Mesothelial cell of epicardium (in vitro differentiated cells): ENCODE data around the gene SOX9. TPM values are rescaled to one million over a fixed set of nuclear protein-coding genes. Genes with fewer than 3 reads are reported as not detected.

Experiments
- DNase-seq, 2 experiments: peaks; one replicate each; pipeline ENCODE4 v3.0.0; 2021; ENCODE audit warnings: low spot score in 2 of 2; ENCODE audit not compliant: unreplicated experiment in 2 of 2
- H3K27ac Mint-ChIP-seq: 2 replicates; pipeline ENCODE4 v1.8.0; 2021; ENCODE audit warnings: mixed read lengths
- H3K27me3 Mint-ChIP-seq: 2 replicates; pipeline ENCODE4 v1.8.0; 2021; ENCODE audit warnings: low read depth, mixed read lengths
- H3K36me3 Mint-ChIP-seq: 2 replicates; pipeline ENCODE4 v1.8.0; 2021; ENCODE audit warnings: mixed read lengths
- H3K4me1 Mint-ChIP-seq: 2 replicates; pipeline ENCODE4 v1.8.0; 2021; ENCODE audit warnings: mixed read lengths
- H3K4me3 Mint-ChIP-seq: 2 replicates; pipeline ENCODE4 v1.8.0; 2021; ENCODE audit warnings: mild to moderate bottlenecking, moderate library complexity, mixed read lengths
- H3K9me3 Mint-ChIP-seq: 2 replicates; pipeline ENCODE4 v1.8.0; 2021; ENCODE audit warnings: mixed read lengths
- total RNA-seq: library from RNA; stranded (reverse); gene quantifications from 3 replicates; pipeline ENCODE4 v1.2.1, GENCODE V29; 2021
- TF ChIP-seq, protein P1 (sequence below): fragments of 200-600 bp; sonication (generic); IDR thresholded peaks from one replicate; pipeline ENCODE4 v1.5.0; 2021; ENCODE audit warnings: antibody characterized with exemption; ENCODE audit not compliant: unreplicated experiment

The SOX9 gene
- total RNA-seq, 1 donor from 2014 or later, result 47.1 TPM

DNA sequence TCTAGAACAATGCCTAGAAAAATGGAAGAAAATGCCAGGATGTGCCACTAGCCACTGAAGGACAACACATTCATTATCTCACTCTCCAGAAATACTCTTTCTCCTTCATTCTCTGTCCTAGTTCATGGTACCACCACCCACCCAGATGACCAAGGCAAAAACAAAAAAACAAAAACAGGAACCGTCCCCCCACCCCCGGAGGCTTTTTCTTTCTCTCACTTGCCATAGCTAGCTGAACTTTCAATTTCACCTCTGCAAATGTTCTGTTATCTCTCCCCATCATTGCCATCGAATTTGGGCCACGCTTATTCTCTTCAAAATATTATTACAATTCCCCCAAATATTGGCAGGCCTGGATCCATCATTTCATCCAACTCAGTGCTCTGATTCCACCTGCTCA lies 49.0 kb downstream of the SOX9 start:
- H3K27me3 Mint-ChIP-seq, result peaks cover 2% of the 10 kb centered on the region
- H3K9me3 Mint-ChIP-seq, result no peaks in the 10 kb centered on the region
- H3K4me3 Mint-ChIP-seq, result no peak overlapping the region
- TF ChIP-seq, protein P1, sequence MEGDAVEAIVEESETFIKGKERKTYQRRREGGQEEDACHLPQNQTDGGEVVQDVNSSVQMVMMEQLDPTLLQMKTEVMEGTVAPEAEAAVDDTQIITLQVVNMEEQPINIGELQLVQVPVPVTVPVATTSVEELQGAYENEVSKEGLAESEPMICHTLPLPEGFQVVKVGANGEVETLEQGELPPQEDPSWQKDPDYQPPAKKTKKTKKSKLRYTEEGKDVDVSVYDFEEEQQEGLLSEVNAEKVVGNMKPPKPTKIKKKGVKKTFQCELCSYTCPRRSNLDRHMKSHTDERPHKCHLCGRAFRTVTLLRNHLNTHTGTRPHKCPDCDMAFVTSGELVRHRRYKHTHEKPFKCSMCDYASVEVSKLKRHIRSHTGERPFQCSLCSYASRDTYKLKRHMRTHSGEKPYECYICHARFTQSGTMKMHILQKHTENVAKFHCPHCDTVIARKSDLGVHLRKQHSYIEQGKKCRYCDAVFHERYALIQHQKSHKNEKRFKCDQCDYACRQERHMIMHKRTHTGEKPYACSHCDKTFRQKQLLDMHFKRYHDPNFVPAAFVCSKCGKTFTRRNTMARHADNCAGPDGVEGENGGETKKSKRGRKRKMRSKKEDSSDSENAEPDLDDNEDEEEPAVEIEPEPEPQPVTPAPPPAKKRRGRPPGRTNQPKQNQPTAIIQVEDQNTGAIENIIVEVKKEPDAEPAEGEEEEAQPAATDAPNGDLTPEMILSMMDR, result no peak
- H3K4me1 Mint-ChIP-seq, result peaks cover 2% of the 10 kb centered on the region
- no peak overlapping the region for H3K27ac Mint-ChIP-seq
- DNase-seq, result no peak
- H3K36me3 Mint-ChIP-seq, result no peaks in the 10 kb centered on the region

GRCh38 chr17:72171703-72172667 lies 51.2 kb downstream of the SOX9 start:
- TF ChIP-seq, protein P1, result no peak
- Mint-ChIP-seq H3K4me1 (peaks cover 11% of the 10 kb centered on the region), H3K27ac (no peak overlapping the region), H3K9me3 (no peaks in the 10 kb centered on the region), H3K4me3 (no peak overlapping the region), H3K36me3 (no peaks in the 10 kb centered on the region), H3K27me3 (peaks cover 2% of the 10 kb centered on the region)
- no peak for DNase-seq

DNA sequence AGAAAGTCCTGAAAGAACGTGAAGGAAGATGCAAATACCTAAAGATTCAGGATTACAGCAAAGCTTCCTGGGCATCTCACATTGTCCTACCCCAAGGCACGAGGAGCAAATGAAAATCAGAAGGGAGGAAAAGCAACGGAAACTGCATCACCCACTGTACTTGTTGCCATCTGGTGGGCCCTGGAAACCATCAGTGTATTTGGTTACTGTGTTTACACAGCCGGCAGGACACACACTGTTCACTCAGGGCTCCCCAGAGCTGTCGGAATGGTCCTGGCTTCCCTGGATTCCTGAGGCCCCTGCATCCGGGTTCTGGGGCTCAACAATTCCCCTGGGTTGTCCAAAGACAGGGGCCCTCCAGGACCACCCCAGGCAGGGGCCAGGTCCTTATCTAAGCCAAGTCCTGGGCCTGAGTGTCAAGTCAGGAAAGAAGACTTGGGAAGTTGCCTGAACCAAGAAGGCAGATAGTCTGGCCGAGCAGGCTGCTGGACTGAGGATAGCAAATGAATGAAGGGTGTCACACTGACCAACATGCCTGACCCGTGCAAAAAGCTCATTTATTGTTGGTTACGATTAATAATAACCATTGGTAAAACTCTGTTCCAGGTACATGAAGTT lies 52.8 kb downstream of the SOX9 start:
- no peaks in the 10 kb centered on the region for H3K9me3 Mint-ChIP-seq
- no peak overlapping the region for H3K27ac Mint-ChIP-seq
- DNase-seq, result no peak
- peaks cover 2% of the 10 kb centered on the region for H3K27me3 Mint-ChIP-seq
- TF ChIP-seq, protein P1, result no peak
- peaks cover 15% of the 10 kb centered on the region for H3K4me1 Mint-ChIP-seq
- H3K36me3 Mint-ChIP-seq, result no peaks in the 10 kb centered on the region
- no peak overlapping the region for H3K4me3 Mint-ChIP-seq

DNA sequence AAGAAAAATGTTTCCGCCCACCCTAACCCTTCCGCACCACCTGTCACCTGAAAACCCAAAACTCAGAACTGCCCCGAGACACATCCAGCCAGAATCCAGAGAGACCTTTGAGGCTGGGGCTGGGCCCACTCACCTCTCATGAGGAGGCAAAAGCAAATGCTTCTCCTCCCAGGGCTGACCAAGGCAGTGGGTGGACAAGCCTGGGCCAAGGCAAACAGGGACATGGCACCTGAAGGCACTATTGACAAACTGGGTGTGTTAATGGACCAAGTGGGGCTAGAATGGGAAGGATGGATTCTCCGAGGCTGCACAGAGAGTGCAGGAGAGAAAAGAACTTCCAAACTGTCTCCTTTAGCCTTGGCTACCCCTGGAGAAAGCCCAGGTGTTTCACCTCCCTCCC lies 54.4 kb downstream of the SOX9 start:
- H3K9me3 Mint-ChIP-seq, result no peaks in the 10 kb centered on the region
- no peak for DNase-seq
- H3K27ac Mint-ChIP-seq, result no peak overlapping the region
- H3K27me3 Mint-ChIP-seq, result peaks cover 2% of the 10 kb centered on the region
- no peaks in the 10 kb centered on the region for H3K36me3 Mint-ChIP-seq
- no peak overlapping the region for H3K4me3 Mint-ChIP-seq
- TF ChIP-seq, protein P1, result no peak
- peaks cover 15% of the 10 kb centered on the region for H3K4me1 Mint-ChIP-seq
